GM12892 (cell line): ENCODE data around the gene CELF1.

Source experiments
- DNase-seq: peaks from one replicate; pipeline ENCODE4 v3.0.0; 2011; ENCODE audit not compliant: insufficient read length
- FAIRE-seq: peaks from 2 replicates; lab custom pipeline; 2011; peaks lifted over from hg19 to GRCh38; lab: Jason Lieb, UNC
- POLR2A ChIP-seq: IDR thresholded peaks from 2 replicates; pipeline ENCODE4 v1.6.1; 2011; ENCODE audit warnings: low read depth, low read length, control low read depth
- POLR2AphosphoS5 ChIP-seq: IDR thresholded peaks from 2 replicates; pipeline ENCODE4 v1.6.1; 2011; ENCODE audit warnings: low read depth, low read length, control low read depth
- TAF1 ChIP-seq: IDR thresholded peaks from 2 replicates; pipeline ENCODE4 v1.6.1; 2011; ENCODE audit warnings: low read depth, mild to moderate bottlenecking, control low read depth, low read length, borderline replicate concordance

CELF1 gene

GRCh38 chr11:47436726-47437125 is 116.2 kb downstream of the CELF1 start:
- DNase-seq (no peak), FAIRE-seq (no peak)
- TF ChIP-seq POLR2A = no peak
- no peak for TF ChIP-seq TAF1
- no peak for TF ChIP-seq POLR2AphosphoS5

- TF ChIP-seq POLR2AphosphoS5 (no peak), TAF1 (no peak), POLR2A (no peak)
- FAIRE-seq = no peak
- DNase-seq = no peak
These were observed 117.2 kb downstream of the CELF1 start for GRCh38 chr11:47435687-47436086.

- DNase-seq (no peak), FAIRE-seq (no peak)
- TF ChIP-seq POLR2A (no peak), POLR2AphosphoS5 (no peak)
These were observed 118.7 kb downstream of the CELF1 start for GRCh38 chr11:47434011-47434786.

GRCh38 chr11:47433157-47433556 is 119.8 kb downstream of the CELF1 start:
- no peak for FAIRE-seq
- TF ChIP-seq POLR2AphosphoS5 (no peak), TAF1 (no peak), POLR2A (no peak)
- DNase-seq = no peak

GRCh38 chr11:47431356-47432083 is 121.4 kb downstream of the CELF1 start:
- TF ChIP-seq POLR2AphosphoS5 (no peak), TAF1 (no peak), POLR2A (no peak)
- no peak for DNase-seq
- FAIRE-seq = no peak

GRCh38 chr11:47430524-47430923 is 122.4 kb downstream of the CELF1 start:
- FAIRE-seq = no peak
- no peak for TF ChIP-seq TAF1
- no peak for TF ChIP-seq POLR2A
- TF ChIP-seq POLR2AphosphoS5 = no peak
- no peak for DNase-seq

GRCh38 chr11:47426062-47426956 is 126.6 kb downstream of the CELF1 start, which contains the start of gene PSMC3:
Gene PSMC3, minus strand, starts transcription at chr11:47426439. Its CDS starts 160 bp downstream, at chr11:47426279.
- DNase-seq (peak; percentile 95), FAIRE-seq (peak; percentile 100)
- peak; percentile 99 for TF ChIP-seq TAF1
- peak; percentile 94 for TF ChIP-seq POLR2A
- TF ChIP-seq POLR2AphosphoS5 = peak; percentile 89

- DNase-seq (no peak), FAIRE-seq (no peak)
- TF ChIP-seq POLR2AphosphoS5 (no peak), POLR2A (no peak), TAF1 (no peak)
These were observed 127.3 kb downstream of the CELF1 start for GRCh38 chr11:47425611-47426010.

- DNase-seq (no peak), FAIRE-seq (no peak)
- TF ChIP-seq TAF1 = no peak
- peak; percentile 38; the same call in 1 of the 2 replicates for TF ChIP-seq POLR2AphosphoS5
- TF ChIP-seq POLR2A = peak; percentile 14; the same call in 1 of the 2 replicates
These were observed 134.3 kb downstream of the CELF1 start for GRCh38 chr11:47418454-47419259.

- FAIRE-seq (no peak), DNase-seq (no peak)
- TF ChIP-seq POLR2A (no peak), TAF1 (no peak), POLR2AphosphoS5 (no peak; the same call in 1 of the 2 replicates)
These were observed 135.2 kb downstream of the CELF1 start for GRCh38 chr11:47417712-47418111.
